ENCODE data around the gene ANKRD6. TPM values are rescaled to one million over a fixed set of nuclear protein-coding genes. Genes with fewer than 3 reads are reported as not detected.

Gene ANKRD6
- total RNA-seq, 2 experiments from 2014 or later: 2.4 to 7.0 TPM

- ChIA-PET POLR2A (no interaction called here), CTCF (ENCODE audit: unreplicated experiment) (no interaction called here)
- H3K4me1 ChIP-seq (ENCODE audit: insufficient read depth, low read length, poor library complexity, severe bottlenecking): no peaks in the 10 kb centered on the region
- no peaks in the 10 kb centered on the region for H3K79me2 ChIP-seq (ENCODE audit: insufficient read depth, low read depth, low read length)
- no peaks in the 10 kb centered on the region for H4K20me1 ChIP-seq (ENCODE audit: insufficient read depth, low read length)
- no peak for DNase-seq (ENCODE audit: low spot score)
- H3K4me3 ChIP-seq (ENCODE audit: low read depth, low read length, poor library complexity, severe bottlenecking): no peak overlapping the region
- no TSS peak for BruUV-seq (replicated peaks)
- intact Hi-C loops (cut with micrococcal nuclease; ENCODE audit: unreplicated experiment): no loop called here
- no peaks in the 10 kb centered on the region for H3K9me3 ChIP-seq (ENCODE audit: low read length)
- no peak overlapping the region for H3K27ac ChIP-seq (ENCODE audit: low read depth, low read length, poor library complexity, severe bottlenecking)
- TF ChIP-seq CTCF (conservative IDR thresholded peaks at IDR 0.05; ENCODE audit: low read length) (no peak), EZH2phosphoT487 (IDR thresholded peaks at IDR 0.05; ENCODE audit: borderline replicate concordance, low read depth, low read length) (no peak)
- no peaks in the 10 kb centered on the region for H3K9me2 ChIP-seq (ENCODE audit: insufficient read depth, low read length)
- no peak overlapping the region for H3K4me2 ChIP-seq (ENCODE audit: low read length)
- no peaks in the 10 kb centered on the region for H3K36me3 ChIP-seq (ENCODE audit: insufficient read depth, low read length)
- H2AFZ ChIP-seq (ENCODE audit: low read length): no peak overlapping the region
Observed at GRCh38 chr6:89503641-89504040, 70.7 kb downstream of the ANKRD6 start.

- POLR2A ChIA-PET: no interaction called here
Observed at GRCh38 chr6:89505847-89506246, 72.9 kb downstream of the ANKRD6 start.

More at GRCh38 chr6:89505847-89506246, 72.9 kb downstream of the ANKRD6 start:
- CTCF ChIA-PET (ENCODE audit: unreplicated experiment): no interaction called here
- DNase-seq (ENCODE audit: low spot score): no peak
- H2AFZ ChIP-seq (ENCODE audit: low read length): no peak overlapping the region
- no TSS peak for BruUV-seq (replicated peaks)
- no peak overlapping the region for H3K4me3 ChIP-seq (ENCODE audit: low read depth, low read length, poor library complexity, severe bottlenecking)
- intact Hi-C loops (cut with micrococcal nuclease; ENCODE audit: unreplicated experiment): no loop called here
- no peaks in the 10 kb centered on the region for H3K36me3 ChIP-seq (ENCODE audit: insufficient read depth, low read length)
- no peak overlapping the region for H3K4me2 ChIP-seq (ENCODE audit: low read length)
- H4K20me1 ChIP-seq (ENCODE audit: insufficient read depth, low read length): no peaks in the 10 kb centered on the region
- TF ChIP-seq EZH2phosphoT487 (IDR thresholded peaks at IDR 0.05; ENCODE audit: borderline replicate concordance, low read depth, low read length): no peak
- no peak for TF ChIP-seq CTCF (conservative IDR thresholded peaks at IDR 0.05; ENCODE audit: low read length)
- H3K27ac ChIP-seq (ENCODE audit: low read depth, low read length, poor library complexity, severe bottlenecking): no peak overlapping the region
- no peaks in the 10 kb centered on the region for H3K9me2 ChIP-seq (ENCODE audit: insufficient read depth, low read length)
- H3K9me3 ChIP-seq (ENCODE audit: low read length): no peaks in the 10 kb centered on the region
- H3K4me1 ChIP-seq (ENCODE audit: insufficient read depth, low read length, poor library complexity, severe bottlenecking): no peaks in the 10 kb centered on the region
- H3K79me2 ChIP-seq (ENCODE audit: insufficient read depth, low read depth, low read length): no peaks in the 10 kb centered on the region
